GM19467 (cell line): ENCODE results near the gene MT1E.
"Not testable (repeated sequence)": the region's sequence is repeated elsewhere in the genome, so short reads cannot be mapped to it uniquely, and the experiment has no call there.

Experiments
- ATAC-seq: cut with Tn5 transposase; IDR thresholded peaks from one replicate; pipeline ENCODE4 v1.9.1; 2021; ENCODE audit warnings: mild to moderate bottlenecking, moderate library complexity; ENCODE audit not compliant: unreplicated experiment

MT1E gene

GRCh38 chr16:56625140-56625942 lies at the start of gene MT1E:
Gene MT1E, plus strand, starts transcription at chr16:56625781. Its CDS starts 71 bp downstream, at chr16:56625852.
- ATAC-seq = no peak

DNA sequence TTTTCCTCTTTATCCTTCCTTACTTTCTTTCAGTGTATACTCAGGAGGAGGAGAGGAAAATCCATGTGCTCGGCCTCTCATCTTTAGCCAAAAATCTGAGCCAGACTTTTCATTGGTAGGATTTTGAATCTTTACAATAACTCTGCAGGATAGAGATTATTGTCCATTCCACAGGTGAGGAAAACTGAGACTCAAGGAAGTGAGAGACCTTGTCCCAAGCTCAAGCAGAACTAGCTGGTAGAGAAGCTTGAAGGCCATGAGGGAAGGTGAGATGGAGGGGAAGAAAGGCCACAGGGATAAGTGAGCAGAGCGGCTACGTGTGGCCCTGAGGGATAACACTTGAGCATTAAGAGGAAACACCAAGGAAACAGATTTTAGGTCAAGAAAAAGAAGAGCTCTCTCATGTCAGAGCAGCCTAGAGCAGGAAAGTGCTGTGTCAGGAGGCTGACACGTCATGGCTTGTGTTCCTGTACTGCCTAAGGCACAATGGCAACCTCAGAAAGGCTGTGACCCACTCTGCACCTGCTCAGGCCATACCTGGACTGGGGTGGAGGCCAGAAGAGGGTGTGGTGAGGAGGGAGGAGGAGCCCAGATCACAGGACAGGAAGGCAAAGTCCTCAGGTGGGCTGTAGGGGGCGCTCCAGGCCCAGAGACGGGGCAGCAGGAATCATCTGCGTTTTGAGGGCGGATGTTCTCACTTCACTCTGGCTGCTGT lies 48.8 kb upstream of the MT1E start:
- ATAC-seq = peak; percentile 76

DNA sequence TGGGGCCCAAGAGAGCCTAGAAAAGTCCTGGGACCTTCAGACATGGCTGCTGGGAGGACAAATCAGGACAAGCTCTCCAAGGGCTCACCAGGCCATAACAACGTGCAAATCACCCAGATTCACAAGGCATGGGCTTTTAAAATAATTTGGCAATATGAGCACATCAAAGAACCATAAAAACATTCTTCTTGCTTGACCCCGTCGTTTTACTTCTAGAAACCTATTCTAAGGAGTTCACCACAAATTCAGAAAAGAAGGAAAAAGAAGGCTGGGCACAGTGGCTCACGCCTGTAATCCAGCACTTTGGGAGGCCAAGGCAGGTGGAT lies 48.3 kb upstream of the MT1E start:
- no peak for ATAC-seq

- ATAC-seq = no peak
These were observed 45.1 kb upstream of the MT1E start for GRCh38 chr16:56580391-56581048.

- ATAC-seq = not testable (repeated sequence)
These were observed 42.7 kb upstream of the MT1E start for GRCh38 chr16:56582911-56583310.

DNA sequence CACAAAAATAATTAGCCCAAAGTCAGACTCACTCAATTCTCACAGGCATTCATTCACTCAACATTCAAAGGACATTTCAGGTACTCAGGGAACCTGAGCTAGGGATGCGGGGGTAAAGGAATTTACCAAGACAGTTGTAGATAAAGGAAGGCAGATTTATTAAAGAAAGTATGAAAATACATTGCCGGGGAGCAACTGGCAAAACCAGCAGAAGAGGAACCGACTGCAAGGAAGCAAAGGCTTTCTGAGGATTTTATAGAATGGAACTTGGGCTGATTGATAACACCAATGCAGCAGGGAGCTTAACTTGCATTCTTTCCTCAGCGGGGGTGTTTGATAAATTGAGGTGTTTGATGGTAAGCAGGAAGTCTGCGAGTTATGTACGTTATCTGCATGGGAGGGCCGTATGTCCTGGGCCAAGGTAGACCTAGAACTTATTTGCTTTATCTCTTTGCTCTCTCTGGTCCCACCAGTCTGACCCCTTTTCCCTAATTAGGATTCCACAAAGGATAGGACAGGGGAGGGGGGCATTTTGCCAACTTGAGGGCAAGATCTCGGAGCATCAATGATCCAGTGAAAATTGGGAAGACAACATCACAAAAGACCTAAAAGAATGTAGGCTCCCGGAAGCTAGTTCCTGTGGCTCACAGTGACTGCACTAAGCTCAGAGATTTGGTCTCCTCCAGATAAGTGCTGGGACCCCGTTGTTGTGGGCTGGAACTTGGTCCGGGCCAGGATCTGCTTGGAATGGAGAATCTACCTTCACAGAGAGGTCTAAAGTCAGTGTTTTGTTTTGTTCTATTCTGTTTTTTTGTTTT lies 42.0 kb upstream of the MT1E start:
- ATAC-seq = no peak

DNA sequence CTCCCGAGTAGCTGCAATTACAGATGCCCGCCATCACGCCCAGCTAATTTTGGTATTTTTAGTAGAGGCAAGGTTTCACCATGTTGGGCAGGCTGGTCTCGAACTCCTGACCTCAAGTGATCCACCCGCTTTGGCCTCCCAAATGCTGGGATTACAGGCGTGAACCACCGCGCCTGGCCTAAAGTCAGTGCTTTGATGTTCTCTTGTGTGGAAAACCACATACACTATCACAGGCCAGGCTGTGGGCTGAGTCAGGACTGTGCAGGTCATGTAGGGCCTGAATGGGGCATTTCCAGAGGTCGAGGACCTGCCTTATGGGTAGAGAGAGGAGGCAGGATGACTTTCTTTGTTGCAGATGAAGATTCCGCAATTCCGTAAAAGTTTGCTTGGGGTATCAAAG lies 41.3 kb upstream of the MT1E start:
- ATAC-seq = no peak

GRCh38 chr16:56588781-56589140 lies 36.8 kb upstream of the MT1E start:
- no peak for ATAC-seq

GRCh38 chr16:56589141-56590039 lies 36.2 kb upstream of the MT1E start, which contains the start of gene MT3:
Gene MT3, plus strand, starts transcription at chr16:56589528. Its CDS starts 63 bp downstream, at chr16:56589591.
- ATAC-seq = no peak

GRCh38 chr16:56591377-56592060 lies 34.1 kb upstream of the MT1E start:
- ATAC-seq = no peak

GRCh38 chr16:56593573-56594291 lies 31.8 kb upstream of the MT1E start:
- no peak for ATAC-seq

DNA sequence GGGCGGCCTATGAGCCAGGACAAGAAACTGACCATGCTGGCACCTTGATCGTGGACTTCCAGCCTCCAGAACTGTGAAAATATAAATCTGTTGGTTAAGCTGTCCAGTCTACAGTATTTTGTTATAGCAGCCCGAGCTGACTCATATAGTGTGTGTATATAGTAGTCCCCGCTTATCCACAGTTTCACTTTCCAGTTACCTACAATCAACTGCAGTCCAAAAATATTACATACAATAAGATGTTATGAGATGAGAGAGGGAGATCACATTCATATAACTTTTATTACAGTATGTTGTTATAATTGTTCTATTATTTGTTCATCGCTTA lies 31.3 kb upstream of the MT1E start:
- no peak for ATAC-seq

GRCh38 chr16:56600398-56600999 lies 25.1 kb upstream of the MT1E start:
- no peak for ATAC-seq

DNA sequence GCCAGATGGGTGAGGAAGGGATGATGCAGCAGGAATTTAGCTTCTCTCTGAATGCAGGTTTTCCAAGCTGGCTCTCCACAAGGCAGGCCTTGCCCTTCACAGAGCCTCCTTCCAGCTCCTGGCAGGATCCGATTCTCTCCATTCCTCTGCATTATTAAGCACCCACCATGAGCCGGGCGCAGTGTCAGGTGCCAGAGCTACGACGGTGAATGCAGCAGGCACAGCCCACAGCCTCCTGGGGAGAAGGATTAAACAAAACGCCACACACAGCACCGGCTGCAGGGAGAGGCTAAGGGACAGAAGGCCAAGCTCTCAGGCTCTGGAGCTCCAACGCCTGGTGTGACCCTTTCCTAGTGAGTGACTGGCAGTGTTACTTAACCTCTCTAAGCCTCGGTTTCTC lies 24.3 kb upstream of the MT1E start:
- ATAC-seq = no peak

- no peak for ATAC-seq
These were observed 22.0 kb upstream of the MT1E start for GRCh38 chr16:56603589-56603988.

GRCh38 chr16:56604966-56605365 lies 20.6 kb upstream of the MT1E start:
- no peak for ATAC-seq

DNA sequence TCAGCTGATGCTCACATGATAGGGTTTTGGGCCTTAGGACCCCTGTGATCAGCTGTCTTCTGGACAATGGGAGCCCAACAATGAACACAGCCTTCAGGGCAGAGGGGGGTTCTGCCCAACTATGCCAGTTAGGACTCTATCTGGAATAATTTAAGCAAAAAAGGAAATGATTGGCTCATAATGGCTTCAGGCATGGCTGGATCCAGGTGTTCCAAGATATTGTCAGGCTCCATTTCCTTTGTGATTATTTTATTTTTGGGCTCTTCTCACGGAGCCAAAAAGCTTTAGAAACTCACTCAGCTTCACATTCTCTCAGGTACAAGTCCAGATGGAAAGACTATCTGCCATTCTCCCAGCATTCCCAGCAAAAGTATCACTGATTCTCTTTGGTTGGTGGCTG lies 20.1 kb upstream of the MT1E start:
- ATAC-seq = no peak

DNA sequence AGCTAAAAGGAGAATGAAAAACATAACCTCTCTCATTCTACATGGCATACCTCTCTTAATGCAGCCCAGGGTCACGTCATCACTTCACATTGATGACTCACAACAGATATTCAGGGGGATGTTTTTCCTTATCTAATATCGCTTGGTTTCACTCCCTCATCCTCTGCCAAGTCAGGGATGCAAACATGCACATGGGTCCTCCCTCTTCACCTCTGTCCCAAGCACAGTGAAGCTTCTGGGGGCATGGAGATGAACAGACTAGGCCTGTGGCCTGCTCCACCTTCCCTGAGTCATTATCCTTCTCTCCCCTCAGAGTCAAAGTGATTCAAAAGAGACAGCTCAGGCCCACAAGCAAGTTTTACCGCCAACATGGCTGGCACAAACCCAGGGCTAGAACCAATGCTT lies 19.5 kb upstream of the MT1E start:
- ATAC-seq = no peak
